ENCODE results near the gene KHDRBS2. TPM values are rescaled to one million over a fixed set of nuclear protein-coding genes. Genes with fewer than 3 reads are reported as not detected.

KHDRBS2 gene
- total and polyA plus RNA-seq, 2 of the 4 experiments (the other 2 are of a cell fraction), result not detected

- Histone ChIP-seq H2BK15ac (ENCODE audit: low read depth, low read length) (no peak overlapping the region), H2BK20ac (ENCODE audit: low read depth, low read length) (no peak overlapping the region), H3K9me3 (ENCODE audit: control insufficient read depth, insufficient read depth, low read length) (0 out of 2 replicates have a peak, but pooled peaks cover 2% of the 10 kb centered on the region), H3K27me3 (ENCODE audit: control insufficient read depth, insufficient read depth, low read length) (no peaks in the 10 kb centered on the region), H3K23ac (ENCODE audit: low read depth, low read length) (no peak overlapping the region), H3K9ac (ENCODE audit: low read depth, low read length) (no peak overlapping the region), H3K4me2 (ENCODE audit: low read depth, low read length) (no peak overlapping the region), H3K27ac (ENCODE audit: insufficient read depth, low read length) (no peak overlapping the region), H3K4me3 (ENCODE audit: insufficient read depth, low read depth, low read length) (no peak overlapping the region), H2AK9ac (replicated peaks; ENCODE audit: low read depth, low read length, poor library complexity) (no peak overlapping the region), H4K91ac (ENCODE audit: insufficient read depth, low read depth, low read length) (no peak overlapping the region), H3K4me1 (ENCODE audit: control insufficient read depth, insufficient read depth, low read length) (no peaks in the 10 kb centered on the region), H3K4ac (ENCODE audit: low read depth, low read length) (no peak overlapping the region), H2AK5ac (ENCODE audit: low read depth, low read length) (no peak overlapping the region), H2AFZ (replicated peaks; ENCODE audit: low read length, poor library complexity) (no peak overlapping the region), H3K18ac (ENCODE audit: low read depth, low read length) (no peak overlapping the region), H3K9me1 (ENCODE audit: insufficient read depth, low read length) (no peaks in the 10 kb centered on the region), H3K14ac (replicated peaks; ENCODE audit: low read depth, low read length) (no peak overlapping the region), H3K79me1 (ENCODE audit: low read depth in 1 of 2, low read length in 2 of 2) (no peaks in the 10 kb centered on the region), H3K56ac (ENCODE audit: extremely low read depth, insufficient read depth, low read length) (no peak overlapping the region), H2BK120ac (ENCODE audit: low read depth, low read length) (no peak overlapping the region), H3K36me3 (ENCODE audit: control insufficient read depth, insufficient read depth, low read length) (no peaks in the 10 kb centered on the region), H4K5ac (ENCODE audit: low read depth, low read length) (no peak overlapping the region), H4K8ac (ENCODE audit: low read depth in 2 of 2, low read length in 2 of 2) (no peak overlapping the region), H4K20me1 (ENCODE audit: insufficient read depth, low read length) (no peaks in the 10 kb centered on the region), H2BK5ac (ENCODE audit: low read depth, low read length, poor library complexity, severe bottlenecking) (no peak overlapping the region)
- CTCF ChIA-PET, result no interaction called here
- POLR2A ChIA-PET (ENCODE audit: unreplicated experiment), result no interaction called here
- in situ Hi-C loops (cut with MboI; ENCODE audit: low sequenced_read_pairs), result no loop called here
- no peak for DNase-seq
- dilution Hi-C loops (cut with HindIII; ENCODE audit: low sequenced_read_pairs, unreplicated experiment), result no loop called here
- ATAC-seq (ENCODE audit: low read depth), result no peak
- BruUV-seq (replicated peaks), result no TSS peak
- 0% methylated on average over 1 of the region's 3 CpGs; no CpG with 5 or more reads in 1 of the 2 experiments for WGBS, 2 experiments (ENCODE audit: extremely low coverage in 2 of 2, insufficient read length in 1 of 2)
- intact Hi-C loops (cut with micrococcal nuclease), result no loop called here
- TF ChIP-seq RCOR1 (IDR thresholded peaks at IDR 0.05; ENCODE audit: insufficient replicate concordance, low read length) (no peak), RAD21 (IDR thresholded peaks at IDR 0.05; ENCODE audit: low read length) (no peak), RFX5 (IDR thresholded peaks at IDR 0.05; ENCODE audit: low read depth, low read length) (no peak), BHLHE40 (IDR thresholded peaks at IDR 0.05; ENCODE audit: low read depth, low read length) (no peak), MAZ (IDR thresholded peaks at IDR 0.05; ENCODE audit: borderline replicate concordance, low read depth, low read length) (no peak), NFE2L2 (IDR thresholded peaks at IDR 0.05; ENCODE audit: low read depth, low read length) (no peak), MXI1 (IDR thresholded peaks at IDR 0.05; ENCODE audit: borderline replicate concordance, low read depth, low read length) (no peak), ELK1 (IDR thresholded peaks at IDR 0.05; ENCODE audit: borderline replicate concordance, low read depth, low read length) (no peak)
Measured at GRCh38 chr6:61810047-61810446, 476.0 kb downstream of the KHDRBS2 start.

Measured in IMR-90 (cell line).